Loucy (cell line): ENCODE results near the gene NDST3.

Experiments used
- CTCF ChIP-seq: fragments of 200-600 bp; sonication (generic); conservative IDR thresholded peaks from 2 replicates; pipeline ENCODE4 v1.5.1; 2014; ENCODE audit warnings: mild to moderate bottlenecking, antibody characterized with exemption, low read length
- EZH2phosphoT487 ChIP-seq: fragments of 200-600 bp; IDR thresholded peaks from 2 replicates; pipeline ENCODE4 v1.6.1; 2018; ENCODE audit warnings: antibody characterized with exemption, mild to moderate bottlenecking, moderate library complexity, borderline replicate concordance

- TF ChIP-seq CTCF: no peak
- TF ChIP-seq EZH2phosphoT487: no peak
These were observed 3.7 kb downstream of the NDST3 start for GRCh38 chr4:118037955-118038354.
